Middle frontal gyrus (tissue), 1 donor: ENCODE results near the gene LENG9.
"Not testable (repeated sequence)": the region's sequence is repeated elsewhere in the genome, so short reads cannot be mapped to it uniquely, and the experiment has no call there.

Source experiments
- DNase-seq: peaks from one replicate; pipeline ENCODE4 v3.0.0-alpha.2; 2015; ENCODE audit warnings: low spot score; ENCODE audit errors: extremely low spot score

The LENG9 gene

GRCh38 chr19:54463531-54464043 is at the start of gene LENG9:
Gene LENG9 (minus strand): TSS chr19:54463778. CDS start chr19:54463526, 252 bp downstream.
- DNase-seq, result peak; percentile 85

- DNase-seq, result not testable (repeated sequence)
Observed at GRCh38 chr19:54509200-54509940, 45.8 kb upstream of the LENG9 start.

GRCh38 chr19:54508487-54508886 is 44.9 kb upstream of the LENG9 start:
- DNase-seq, result not testable (repeated sequence)

GRCh38 chr19:54507824-54508223 is 44.2 kb upstream of the LENG9 start:
- no peak for DNase-seq

GRCh38 chr19:54507038-54507717 is 43.6 kb upstream of the LENG9 start:
- DNase-seq, result not testable (repeated sequence)

- DNase-seq, result no peak
Observed at GRCh38 chr19:54506079-54506478, 42.5 kb upstream of the LENG9 start.

- not testable (repeated sequence) for DNase-seq
Observed at GRCh38 chr19:54505542-54505941, 42.0 kb upstream of the LENG9 start.

- DNase-seq, result no peak
Observed at GRCh38 chr19:54502518-54503048, 39.0 kb upstream of the LENG9 start, which contains the start of gene LAIR2. Gene LAIR2 (plus strand): TSS chr19:54502831. CDS start chr19:54502919, 88 bp downstream.

GRCh38 chr19:54498451-54498772 is 34.8 kb upstream of the LENG9 start:
- DNase-seq, result not testable (repeated sequence)

- DNase-seq, result not testable (repeated sequence)
Observed at GRCh38 chr19:54497747-54498450, 34.3 kb upstream of the LENG9 start.

- DNase-seq, result not testable (repeated sequence)
Observed at GRCh38 chr19:54495284-54495683, 31.7 kb upstream of the LENG9 start.

GRCh38 chr19:54493967-54494585 is 30.5 kb upstream of the LENG9 start:
- no peak for DNase-seq

GRCh38 chr19:54493056-54493455 is 29.5 kb upstream of the LENG9 start:
- DNase-seq, result not testable (repeated sequence)

GRCh38 chr19:54492568-54492967 is 29.0 kb upstream of the LENG9 start:
- DNase-seq, result no peak

- no peak for DNase-seq
Observed at GRCh38 chr19:54489766-54490165, 26.2 kb upstream of the LENG9 start.

GRCh38 chr19:54489341-54489740 is 25.8 kb upstream of the LENG9 start:
- no peak for DNase-seq

- DNase-seq, result no peak
Observed at GRCh38 chr19:54485851-54486250, 22.3 kb upstream of the LENG9 start.

- no peak for DNase-seq
Observed at GRCh38 chr19:54484451-54484850, 20.9 kb upstream of the LENG9 start.

GRCh38 chr19:54482889-54483288 is 19.3 kb upstream of the LENG9 start:
- DNase-seq, result no peak

- no peak for DNase-seq
Observed at GRCh38 chr19:54481326-54481930, 17.9 kb upstream of the LENG9 start.

- DNase-seq, result no peak
Observed at GRCh38 chr19:54480051-54480450, 16.5 kb upstream of the LENG9 start.
